H1 (cell line): ENCODE measurements around the gene CCDC169. TPM values are rescaled to one million over a fixed set of nuclear protein-coding genes. Genes with fewer than 3 reads are reported as not detected.
A peak's percentile ranks its signal among the peaks of the same experiment; 100 is the strongest.

ENCODE experiments used
- CTCF ChIA-PET: fragments of 300-600 bp; sonication (Branson Sonifier 250); formaldehyde crosslinking; loops from one replicate; lab custom pipeline; 2021; ENCODE audit not compliant: partially characterized antibody; lab: Charles Lee
- POLR2A ChIA-PET: fragments of 300-600 bp; sonication (Branson Sonifier 250); formaldehyde crosslinking; loops from one replicate; lab custom pipeline; 2021; ENCODE audit warnings: inconsistent platforms; ENCODE audit not compliant: partially characterized antibody; lab: Charles Lee
- DNase-seq, 2 experiments: peaks; one replicate each; pipeline versions ENCODE4 v3.0.0 to v3.0.0-alpha.2; 2010 to 2022; ENCODE audit warnings: low spot score in 2 of 2, low read depth in 1 of 2, mixed read lengths in 1 of 2
- FAIRE-seq: peaks from 2 replicates; lab custom pipeline; 2011; peaks lifted over from hg19 to GRCh38; lab: Jason Lieb, UNC
- H2AFZ ChIP-seq: 2 replicates; pipeline ENCODE4 v1.8.1; 2012; ENCODE audit warnings: low read length, inconsistent platforms
- H2AK5ac ChIP-seq: 2 replicates; pipeline ENCODE4 v1.6.1; 2013; ENCODE audit warnings: low read depth, low read length
- H2BK120ac ChIP-seq: replicated peaks from 2 replicates; pipeline ENCODE3; 2013; ENCODE audit warnings: low read depth, low read length, inconsistent platforms
- H2BK12ac ChIP-seq: 2 replicates; pipeline ENCODE4 v1.6.1; 2013; ENCODE audit warnings: low read depth, low read length
- H2BK15ac ChIP-seq: 2 replicates; pipeline ENCODE4 v1.6.1; 2013; ENCODE audit warnings: low read length
- H2BK20ac ChIP-seq: 2 replicates; pipeline ENCODE4 v1.6.1; 2013; ENCODE audit warnings: low read length
- H2BK5ac ChIP-seq: 2 replicates; pipeline ENCODE4 v1.6.1; 2013; ENCODE audit warnings: low read depth, low read length
- H3K14ac ChIP-seq: 2 replicates; pipeline ENCODE4 v1.6.1; 2013; ENCODE audit warnings: inconsistent platforms; ENCODE audit not compliant: insufficient read length
- H3K18ac ChIP-seq: 2 replicates; pipeline ENCODE4 v1.6.1; 2013; ENCODE audit warnings: low read length; ENCODE audit errors: extremely low read depth
- H3K23ac ChIP-seq: 2 replicates; pipeline ENCODE4 v1.6.1; 2013; ENCODE audit warnings: inconsistent platforms; ENCODE audit not compliant: insufficient read length
- H3K23me2 ChIP-seq: 2 replicates; pipeline ENCODE4 v1.6.1; 2013; ENCODE audit warnings: low read depth, low read length
- H3K27ac ChIP-seq: 2 replicates; pipeline ENCODE4 v1.6.1; 2011; ENCODE audit warnings: low read depth, low read length, inconsistent platforms
- H3K27me3 ChIP-seq, 4 experiments: replicated peaks in 1 of 4; 1 replicate in 1 of 4; 2 replicates in 3 of 4; pipeline versions ENCODE4 v1.6.1 to v1.8.1; 2011 to 2013; ENCODE audit warnings: low read length in 3 of 4, mild to moderate bottlenecking in 3 of 4, inconsistent platforms in 2 of 4, mixed read lengths in 2 of 4, moderate library complexity in 1 of 4; ENCODE audit not compliant: control insufficient read depth in 3 of 4, insufficient read depth in 3 of 4; ENCODE audit errors: extremely low read depth in 1 of 4
- H3K36me3 ChIP-seq, 4 experiments: 2 replicates each; pipeline versions ENCODE4 v1.6.1 to v1.8.1; 2011 to 2013; ENCODE audit warnings: mild to moderate bottlenecking in 4 of 4, low read length in 3 of 4, moderate library complexity in 2 of 4, control low read depth in 1 of 4, inconsistent platforms in 1 of 4; ENCODE audit not compliant: insufficient read depth in 4 of 4, control insufficient read depth in 2 of 4
- H3K4ac ChIP-seq: replicated peaks from 2 replicates; pipeline ENCODE3; 2013; ENCODE audit warnings: low read length, low read depth, mixed read lengths, inconsistent platforms; ENCODE audit not compliant: insufficient read length
- H3K4me1 ChIP-seq, 4 experiments: replicated peaks in 1 of 4; 1 replicate in 1 of 4; 2 replicates in 3 of 4; pipeline versions ENCODE4 v1.6.1 to v1.8.1; 2011 to 2013; ENCODE audit warnings: low read length in 3 of 4, inconsistent platforms in 2 of 4, mixed read lengths in 1 of 4; ENCODE audit not compliant: insufficient read depth in 4 of 4, control insufficient read depth in 3 of 4
- H3K4me2 ChIP-seq, 2 experiments: 2 replicates each; pipeline versions ENCODE4 v1.6.1 to v1.8.1; 2011 to 2013; ENCODE audit warnings: low read depth in 2 of 2, low read length in 2 of 2, control low read depth in 1 of 2, inconsistent platforms in 1 of 2, mild to moderate bottlenecking in 1 of 2; ENCODE audit not compliant: insufficient read depth in 1 of 2
- H3K4me3 ChIP-seq, 4 experiments: fragments of 200-600, 300-600 bp in 1 of 4; sonication (generic), shearing (Covaris generic), sonication (Bioruptor Twin) in 1 of 4; 2 replicates each; pipeline versions ENCODE4 v1.5.1 to v1.8.1; 2011 to 2016; ENCODE audit warnings: low read length in 4 of 4, low read depth in 3 of 4, control low read depth in 2 of 4, inconsistent platforms in 2 of 4, mild to moderate bottlenecking in 2 of 4, mixed read lengths in 1 of 4, moderate library complexity in 1 of 4; ENCODE audit not compliant: insufficient read depth in 2 of 4; ENCODE audit errors: extremely low read depth in 1 of 4
- H3K56ac ChIP-seq: replicated peaks from 2 replicates; pipeline ENCODE3; 2013; ENCODE audit warnings: low read depth, mild to moderate bottlenecking, mixed read lengths, low read length, inconsistent platforms; ENCODE audit not compliant: insufficient read length
- H3K79me1 ChIP-seq: 2 replicates; pipeline ENCODE4 v1.6.1; 2013; ENCODE audit warnings: low read depth, low read length, control low read depth
- H3K79me2 ChIP-seq, 2 experiments: 2 replicates each; pipeline versions ENCODE4 v1.6.1 to v1.8.1; 2012 to 2013; ENCODE audit warnings: low read length in 2 of 2, mild to moderate bottlenecking in 2 of 2, inconsistent platforms in 1 of 2; ENCODE audit not compliant: insufficient read depth in 2 of 2, control insufficient read depth in 1 of 2
- H3K9ac ChIP-seq, 4 experiments: replicated peaks in 1 of 4; 1 replicate in 1 of 4; 2 replicates in 3 of 4; pipeline versions ENCODE4 v1.6.1 to v1.8.1; 2011 to 2013; ENCODE audit warnings: low read depth in 3 of 4, low read length in 3 of 4, control low read depth in 2 of 4, mild to moderate bottlenecking in 2 of 4, moderate library complexity in 2 of 4, inconsistent platforms in 1 of 4; ENCODE audit errors: extremely low read depth in 1 of 4
- H3K9me3 ChIP-seq, 2 experiments: 2 replicates each; pipeline versions ENCODE4 v1.6.1 to v1.8.1; 2012 to 2013; ENCODE audit warnings: mild to moderate bottlenecking in 2 of 2, moderate library complexity in 2 of 2, control low read depth in 1 of 2, inconsistent platforms in 1 of 2, low read depth in 1 of 2, low read length in 1 of 2, mixed read lengths in 1 of 2; ENCODE audit not compliant: insufficient read depth in 2 of 2
- H4K20me1 ChIP-seq, 2 experiments: replicated peaks in 1 of 2; 2 replicates each; pipeline versions ENCODE3 to v1.8.1; 2011 to 2013; ENCODE audit warnings: inconsistent platforms in 2 of 2, low read length in 2 of 2, mild to moderate bottlenecking in 1 of 2; ENCODE audit not compliant: insufficient read depth in 2 of 2, control insufficient read depth in 1 of 2
- H4K5ac ChIP-seq: 2 replicates; pipeline ENCODE4 v1.6.1; 2013; ENCODE audit warnings: low read length, low read depth, mixed read lengths, inconsistent platforms; ENCODE audit not compliant: insufficient read length
- H4K8ac ChIP-seq: 2 replicates; pipeline ENCODE4 v1.8.0; 2013; ENCODE audit warnings: mild to moderate bottlenecking, moderate library complexity, low read length, inconsistent platforms; ENCODE audit not compliant: insufficient read depth; ENCODE audit errors: extremely low read depth
- H4K91ac ChIP-seq: replicated peaks from 2 replicates; pipeline ENCODE3; 2013; ENCODE audit warnings: low read length, mixed read lengths, inconsistent platforms; ENCODE audit not compliant: insufficient read length
- EGR1 ChIP-seq: IDR thresholded peaks from 2 replicates; pipeline ENCODE4 v1.6.1; 2011; ENCODE audit warnings: low read depth, low read length, borderline replicate concordance
- RAD21 ChIP-seq, 2 experiments: IDR thresholded peaks in 1 of 2; conservative IDR thresholded peaks in 1 of 2; 2 replicates each; pipeline ENCODE4 v1.6.1; 2011; ENCODE audit warnings: low read depth in 2 of 2, low read length in 2 of 2, improper control_type of control experiment in 1 of 2, inconsistent platforms in 1 of 2, mild to moderate bottlenecking in 1 of 2, moderate library complexity in 1 of 2
- TAF1 ChIP-seq: IDR thresholded peaks from 2 replicates; pipeline ENCODE4 v1.6.1; 2011; ENCODE audit warnings: mild to moderate bottlenecking, low read depth, low read length
- WGBS, 2 experiments: shearing (Covaris generic) in 1 of 2; methylation state at CpG; one replicate each; pipeline versions ENCODE4 v1.1.6 to v1.1.7; 2013 to 2015; ENCODE audit warnings: low lambda C conversion rate in 2 of 2, mixed read lengths in 2 of 2, inconsistent platforms in 1 of 2, low coverage in 1 of 2, missing lambda C conversion rate in 1 of 2; ENCODE audit not compliant: insufficient replicate concordance in 2 of 2, insufficient coverage in 1 of 2, insufficient read length in 1 of 2; ENCODE audit errors: extremely low coverage in 1 of 2, missing lambda C conversion rate in 1 of 2; 5-methylcytosine and 5-hydroxymethylcytosine counted together
- polyA plus RNA-seq, 7 experiments: library from polyadenylated mRNA; depleted of rRNA in 3 of 7; stranded (reverse) in 5 of 7; unstranded in 2 of 7; fragments of >200 nt in 5 of 7; fragments of 200-250 nt in 2 of 7; gene quantifications; 1 replicate in 5 of 7; 2 replicates in 1 of 7; 4 replicates in 1 of 7; pipeline versions ENCODE4 v1.2.1 to v1.2.3, GENCODE V29; 2011 to 2013; ENCODE audit warnings: missing spikeins in 2 of 7, mixed read lengths in 2 of 7
- total RNA-seq: library from RNA; stranded (reverse); fragmentation: NEBNext Ultra II Directional; extraction: Animal tissue kit (Norgen Biotek cat#: 25700); gene quantifications from 2 replicates; pipeline ENCODE4 v1.2.1, GENCODE V29; 2021
- TF ChIP-seq, protein P1 (sequence below), 3 experiments: IDR thresholded peaks; 1 replicate in 2 of 3; 2 replicates in 1 of 3; pipeline versions ENCODE4 v1.5.1 to v1.6.1; 2011; ENCODE audit warnings: low read length in 3 of 3, mild to moderate bottlenecking in 3 of 3, inconsistent platforms in 2 of 3, low read depth in 1 of 3, moderate library complexity in 1 of 3; ENCODE audit not compliant: insufficient read depth in 1 of 3; ENCODE audit errors: control extremely low read depth in 1 of 3

CCDC169 gene
- total and polyA plus RNA-seq, 2 of the 8 experiments (the other 6 are each of a cell fraction or from before 2014, with no cell fraction given): 7.2 to 44.0 TPM

DNA sequence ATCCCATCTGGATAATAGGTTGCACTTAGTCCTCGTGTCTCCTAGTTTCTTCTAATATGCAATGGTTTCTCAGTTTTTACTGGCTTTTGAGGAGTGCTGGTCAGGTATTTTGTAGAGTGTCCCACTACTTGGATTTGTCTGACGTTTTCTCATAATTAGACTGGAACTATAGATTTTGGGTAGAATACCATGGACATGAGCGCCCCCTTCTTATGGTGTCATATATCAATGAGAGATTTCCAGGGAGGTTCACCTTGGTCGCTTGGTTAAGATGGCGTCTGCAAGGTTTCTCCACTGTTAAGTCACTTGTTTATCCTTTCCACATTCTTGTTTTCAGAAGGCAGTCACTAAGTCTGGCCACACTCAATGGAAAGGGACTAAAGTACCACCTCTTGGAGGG, 89.9 kb downstream of the CCDC169 start:
- Histone ChIP-seq H3K4ac (no peak overlapping the region), H2AFZ (no peak overlapping the region), H3K14ac (no peak overlapping the region), H3K56ac (no peak overlapping the region), H3K9ac (no peak overlapping the region), H2BK120ac (no peak overlapping the region), H2BK20ac (no peak overlapping the region), H3K23me2 (no peaks in the 10 kb centered on the region), H3K36me3 (peaks cover 0 to 3% (median 0%) of the 10 kb centered on the region in 4 experiments; a peak in 1 of 8 replicates), H3K27ac (no peak overlapping the region), H3K4me1 (no peaks in the 10 kb centered on the region; a peak in 2 of 7 replicates), H4K91ac (no peak overlapping the region), H4K8ac (no peak overlapping the region), H4K20me1 (no peaks in the 10 kb centered on the region), H2BK5ac (no peak overlapping the region), H4K5ac (no peak overlapping the region), H3K9me3 (no peaks in the 10 kb centered on the region), H3K23ac (no peak overlapping the region), H2AK5ac (no peak overlapping the region), H3K18ac (no peak overlapping the region)
- 86% methylated on average over 5 of the region's 5 CpGs; no CpG with 5 or more reads in 1 of the 2 experiments for WGBS, 2 experiments
- TF ChIP-seq RAD21 (IDR thresholded peaks at IDR 0.05 in 1 of 2, conservative IDR thresholded peaks at IDR 0.05 in 1 of 2; ENCODE audit: low read depth in 2 of 2, low read length in 2 of 2) (peak in 1 of 2 experiments; percentile 36; a peak in 1 of 4 replicates), TAF1 (no peak), EGR1 (no peak)
- TF ChIP-seq, protein P1, sequence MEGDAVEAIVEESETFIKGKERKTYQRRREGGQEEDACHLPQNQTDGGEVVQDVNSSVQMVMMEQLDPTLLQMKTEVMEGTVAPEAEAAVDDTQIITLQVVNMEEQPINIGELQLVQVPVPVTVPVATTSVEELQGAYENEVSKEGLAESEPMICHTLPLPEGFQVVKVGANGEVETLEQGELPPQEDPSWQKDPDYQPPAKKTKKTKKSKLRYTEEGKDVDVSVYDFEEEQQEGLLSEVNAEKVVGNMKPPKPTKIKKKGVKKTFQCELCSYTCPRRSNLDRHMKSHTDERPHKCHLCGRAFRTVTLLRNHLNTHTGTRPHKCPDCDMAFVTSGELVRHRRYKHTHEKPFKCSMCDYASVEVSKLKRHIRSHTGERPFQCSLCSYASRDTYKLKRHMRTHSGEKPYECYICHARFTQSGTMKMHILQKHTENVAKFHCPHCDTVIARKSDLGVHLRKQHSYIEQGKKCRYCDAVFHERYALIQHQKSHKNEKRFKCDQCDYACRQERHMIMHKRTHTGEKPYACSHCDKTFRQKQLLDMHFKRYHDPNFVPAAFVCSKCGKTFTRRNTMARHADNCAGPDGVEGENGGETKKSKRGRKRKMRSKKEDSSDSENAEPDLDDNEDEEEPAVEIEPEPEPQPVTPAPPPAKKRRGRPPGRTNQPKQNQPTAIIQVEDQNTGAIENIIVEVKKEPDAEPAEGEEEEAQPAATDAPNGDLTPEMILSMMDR (IDR thresholded peaks at IDR 0.05; ENCODE audit: control extremely low read depth in 1 of 3, insufficient read depth in 1 of 3, low read depth in 1 of 3, low read length in 3 of 3): peak in 2 of 3 experiments; percentile 4 to 15; a peak in 2 of 4 replicates
- TF ChIP-seq, all 59 proteins: peak for 2
- H3K79me2 ChIP-seq: no peaks in the 10 kb centered on the region
- POLR2A ChIA-PET: no interaction called here
- no peak overlapping the region for H3K4me2 ChIP-seq
- H2BK15ac ChIP-seq: no peak overlapping the region
- H3K4me3 ChIP-seq: no peak overlapping the region
- DNase-seq: no peak
- H3K79me1 ChIP-seq: no peaks in the 10 kb centered on the region; the same call in 1 of the 2 replicates
- no peaks in the 10 kb centered on the region for H3K27me3 ChIP-seq
- peak; percentile 28 for FAIRE-seq
- no peak overlapping the region for H2BK12ac ChIP-seq
- CTCF ChIA-PET: interaction anchor here (0.7 to 1.4 kb wide), 3 partner anchors 10 to 228 kb away, joined by 3 to 5 read pairs (median 4); no protein-coding TSS in a partner anchor
